ENCODE measurements around the gene MACROD2. TPM values are rescaled to one million over a fixed set of nuclear protein-coding genes. Genes with fewer than 3 reads are reported as not detected.

MACROD2 gene
- total RNA-seq, 4 donors from 2014 or later = 2.1 to 28.1 (median 12.6) TPM

- H3K27me3 ChIP-seq = no peaks in the 10 kb centered on the region
- no peak for DNase-seq
- H3K4me1 ChIP-seq = no peaks in the 10 kb centered on the region
- no peaks in the 10 kb centered on the region for H3K9me3 ChIP-seq
- no peaks in the 10 kb centered on the region for H3K36me3 ChIP-seq
- intact Hi-C loops (cut with DNase I; ENCODE audit: low total_unique reads) = no loop called here
- TF ChIP-seq, protein P1, sequence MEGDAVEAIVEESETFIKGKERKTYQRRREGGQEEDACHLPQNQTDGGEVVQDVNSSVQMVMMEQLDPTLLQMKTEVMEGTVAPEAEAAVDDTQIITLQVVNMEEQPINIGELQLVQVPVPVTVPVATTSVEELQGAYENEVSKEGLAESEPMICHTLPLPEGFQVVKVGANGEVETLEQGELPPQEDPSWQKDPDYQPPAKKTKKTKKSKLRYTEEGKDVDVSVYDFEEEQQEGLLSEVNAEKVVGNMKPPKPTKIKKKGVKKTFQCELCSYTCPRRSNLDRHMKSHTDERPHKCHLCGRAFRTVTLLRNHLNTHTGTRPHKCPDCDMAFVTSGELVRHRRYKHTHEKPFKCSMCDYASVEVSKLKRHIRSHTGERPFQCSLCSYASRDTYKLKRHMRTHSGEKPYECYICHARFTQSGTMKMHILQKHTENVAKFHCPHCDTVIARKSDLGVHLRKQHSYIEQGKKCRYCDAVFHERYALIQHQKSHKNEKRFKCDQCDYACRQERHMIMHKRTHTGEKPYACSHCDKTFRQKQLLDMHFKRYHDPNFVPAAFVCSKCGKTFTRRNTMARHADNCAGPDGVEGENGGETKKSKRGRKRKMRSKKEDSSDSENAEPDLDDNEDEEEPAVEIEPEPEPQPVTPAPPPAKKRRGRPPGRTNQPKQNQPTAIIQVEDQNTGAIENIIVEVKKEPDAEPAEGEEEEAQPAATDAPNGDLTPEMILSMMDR (IDR thresholded peaks at IDR 0.05) = no peak
- no peak for TF ChIP-seq POLR2A (IDR thresholded peaks at IDR 0.05)
- H3K4me3 ChIP-seq = no peak overlapping the region
- no peak overlapping the region for H3K27ac ChIP-seq
Observed at GRCh38 chr20:15603506-15603905, 1608.2 kb downstream of the MACROD2 start.

DNA sequence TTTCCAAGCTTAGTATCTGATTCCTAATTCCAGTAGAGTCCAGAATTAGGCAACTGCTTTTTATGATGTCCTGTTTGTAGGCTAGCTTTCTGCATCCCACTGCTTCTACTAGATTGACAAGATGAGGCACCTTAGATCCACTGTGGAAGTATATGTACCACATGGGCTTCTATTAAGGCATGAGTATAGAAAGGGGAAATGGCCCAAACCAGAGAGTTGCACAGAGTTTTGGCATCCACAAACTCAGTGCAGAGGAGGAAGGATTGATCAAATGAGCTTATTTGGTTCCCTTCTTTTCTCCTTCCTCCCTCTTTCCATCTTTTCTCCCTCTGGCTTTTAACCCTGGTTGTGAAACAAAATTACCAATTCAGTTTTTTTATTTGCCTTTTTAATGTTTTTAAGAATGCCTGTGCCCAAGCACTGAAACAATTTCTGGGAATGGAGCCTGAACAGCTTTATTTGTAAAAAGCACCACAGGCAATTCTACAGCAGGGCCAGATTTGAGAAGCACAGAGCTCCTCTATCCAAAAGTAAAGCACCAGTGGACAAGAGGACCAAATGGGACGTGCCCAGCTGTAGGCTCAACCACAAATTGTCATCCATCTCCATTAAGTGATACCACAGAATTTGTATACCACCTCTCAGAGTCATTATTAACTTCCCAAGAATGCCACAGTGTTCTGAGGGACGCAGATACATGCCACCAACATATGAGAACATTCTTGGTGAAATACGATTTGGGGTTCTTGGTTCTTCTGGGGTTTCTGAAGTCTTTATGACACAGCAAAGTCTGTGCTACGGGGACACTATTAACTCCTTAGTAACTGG is 1608.9 kb downstream of the MACROD2 start:
- TF ChIP-seq, protein P1 (IDR thresholded peaks at IDR 0.05) = no peak
- TF ChIP-seq POLR2A (IDR thresholded peaks at IDR 0.05) = no peak
- no peaks in the 10 kb centered on the region for H3K27me3 ChIP-seq
- H3K4me1 ChIP-seq = no peaks in the 10 kb centered on the region
- H3K36me3 ChIP-seq = no peaks in the 10 kb centered on the region
- no peak for DNase-seq
- H3K4me3 ChIP-seq = no peak overlapping the region
- no peaks in the 10 kb centered on the region for H3K9me3 ChIP-seq
- intact Hi-C loops (cut with DNase I; ENCODE audit: low total_unique reads) = no loop called here
- H3K27ac ChIP-seq = no peak overlapping the region

DNA sequence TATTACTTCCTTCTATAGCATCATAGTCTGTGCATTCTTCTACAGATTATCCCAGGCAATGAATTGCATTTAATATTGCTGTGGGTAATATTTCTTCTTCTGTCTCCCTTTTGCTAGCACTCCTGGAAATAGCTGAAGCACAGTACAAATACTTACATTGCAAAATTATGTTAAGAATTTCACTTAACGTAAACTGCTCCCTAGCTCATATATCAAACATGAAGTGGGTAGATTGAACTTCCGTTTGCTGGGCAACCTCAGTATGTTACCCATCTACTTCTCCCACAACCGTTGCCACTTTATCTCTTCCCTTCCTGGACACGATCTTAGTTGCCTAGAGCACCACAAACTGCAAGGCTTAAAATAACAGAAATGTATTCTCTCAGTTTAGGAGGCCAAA is 1614.6 kb downstream of the MACROD2 start:
- Histone ChIP-seq H3K4me1 (no peaks in the 10 kb centered on the region), H3K36me3 (no peaks in the 10 kb centered on the region), H3K9me3 (no peaks in the 10 kb centered on the region), H3K4me3 (no peak overlapping the region), H3K27ac (no peak overlapping the region), H3K27me3 (no peaks in the 10 kb centered on the region)
- intact Hi-C loops (cut with DNase I; ENCODE audit: low total_unique reads) = no loop called here
- no peak for DNase-seq
- TF ChIP-seq, protein P1 (IDR thresholded peaks at IDR 0.05) = no peak
- TF ChIP-seq POLR2A (IDR thresholded peaks at IDR 0.05) = no peak

- Histone ChIP-seq H3K27ac (no peak overlapping the region), H3K36me3 (no peaks in the 10 kb centered on the region), H3K9me3 (no peaks in the 10 kb centered on the region), H3K4me1 (no peaks in the 10 kb centered on the region), H3K4me3 (no peak overlapping the region), H3K27me3 (no peaks in the 10 kb centered on the region)
- DNase-seq = no peak
- intact Hi-C loops (cut with DNase I; ENCODE audit: low total_unique reads) = no loop called here
- TF ChIP-seq, protein P1 (IDR thresholded peaks at IDR 0.05) = no peak
- no peak for TF ChIP-seq POLR2A (IDR thresholded peaks at IDR 0.05)
Observed at GRCh38 chr20:15610787-15611186, 1615.5 kb downstream of the MACROD2 start.

DNA sequence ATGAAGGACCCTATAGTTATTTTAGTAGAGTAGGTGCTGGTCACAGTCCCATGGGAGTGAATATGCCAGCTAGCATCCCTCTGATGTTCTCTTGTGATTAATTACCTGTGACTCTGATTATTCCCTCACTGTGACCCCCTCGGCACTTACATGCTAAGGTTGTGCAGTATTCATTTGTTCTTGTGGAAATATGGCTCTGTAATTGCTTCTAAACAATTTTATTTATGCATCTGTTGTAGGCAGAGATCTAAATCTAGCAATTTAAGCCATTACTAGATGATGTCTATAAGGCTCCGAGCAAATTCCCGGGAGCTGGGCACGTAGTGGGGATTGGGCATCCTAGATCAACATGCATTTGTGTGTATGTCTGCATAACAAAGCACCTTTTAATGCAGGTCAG is 1616.2 kb downstream of the MACROD2 start:
- no peaks in the 10 kb centered on the region for H3K4me1 ChIP-seq
- TF ChIP-seq, protein P1 (IDR thresholded peaks at IDR 0.05) = no peak
- no peak for TF ChIP-seq POLR2A (IDR thresholded peaks at IDR 0.05)
- H3K36me3 ChIP-seq = no peaks in the 10 kb centered on the region
- no peak for DNase-seq
- H3K4me3 ChIP-seq = no peak overlapping the region
- intact Hi-C loops (cut with DNase I; ENCODE audit: low total_unique reads) = no loop called here
- no peaks in the 10 kb centered on the region for H3K27me3 ChIP-seq
- H3K9me3 ChIP-seq = no peaks in the 10 kb centered on the region
- H3K27ac ChIP-seq = no peak overlapping the region

Measured in uterus (tissue), 4 donors.